Dedifferentiated amniotic fluid mesenchymal stem cell (primary cell): ENCODE data around the gene METTL17.
"Not testable (repeated sequence)": the region's sequence is repeated elsewhere in the genome, so short reads cannot be mapped to it uniquely, and the experiment has no call there.

ENCODE experiments used
- DNase-seq: peaks from one replicate; pipeline ENCODE4 v3.0.0-alpha.2; 2016; ENCODE audit errors: extremely low spot score

The METTL17 gene

DNA sequence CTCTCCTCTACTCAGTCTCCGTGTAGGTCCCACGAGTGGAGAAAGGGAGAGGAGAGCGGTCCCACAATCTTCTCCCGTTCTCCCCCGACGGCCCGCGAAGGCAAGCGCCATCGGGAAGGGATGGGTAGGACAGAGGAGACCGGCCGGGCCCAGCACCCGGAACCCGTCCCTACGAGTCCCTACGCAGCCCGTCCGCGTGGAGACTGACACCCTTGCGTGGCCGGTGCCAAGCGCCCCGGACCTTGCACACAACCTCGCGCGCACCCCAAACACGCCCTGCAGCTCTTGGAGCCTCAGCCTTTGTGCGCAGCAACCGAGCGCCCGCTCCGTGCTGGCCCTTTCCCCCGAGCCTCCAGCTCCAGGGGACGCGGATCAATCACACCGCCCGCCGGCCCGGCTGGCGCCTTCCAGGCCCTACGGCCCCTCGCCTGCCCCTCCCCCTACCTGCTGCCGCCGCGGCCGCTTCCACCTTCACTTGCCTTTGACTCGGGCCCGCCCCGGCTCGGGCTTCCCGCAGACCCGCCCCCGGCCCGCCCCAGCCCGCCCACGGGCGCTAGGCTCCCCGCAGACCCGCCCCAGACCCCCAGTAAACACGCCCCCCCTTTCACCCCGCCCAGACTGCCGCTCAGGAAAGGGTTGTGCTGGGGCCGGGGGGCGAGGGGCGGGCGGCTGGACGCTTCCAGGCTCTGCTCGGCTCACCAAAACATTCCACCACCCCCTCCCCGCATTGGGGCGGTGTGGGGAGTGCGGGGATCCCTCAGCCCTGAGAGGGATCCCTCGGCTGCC lies 35.0 kb downstream of the METTL17 start, which contains the start of gene NDRG2:
TSS of gene NDRG2 (minus strand) at position 477 of the 786 bp plus-strand sequence. CDS start 1,746 bp downstream, outside the sequence.
- DNase-seq = no peak

DNA sequence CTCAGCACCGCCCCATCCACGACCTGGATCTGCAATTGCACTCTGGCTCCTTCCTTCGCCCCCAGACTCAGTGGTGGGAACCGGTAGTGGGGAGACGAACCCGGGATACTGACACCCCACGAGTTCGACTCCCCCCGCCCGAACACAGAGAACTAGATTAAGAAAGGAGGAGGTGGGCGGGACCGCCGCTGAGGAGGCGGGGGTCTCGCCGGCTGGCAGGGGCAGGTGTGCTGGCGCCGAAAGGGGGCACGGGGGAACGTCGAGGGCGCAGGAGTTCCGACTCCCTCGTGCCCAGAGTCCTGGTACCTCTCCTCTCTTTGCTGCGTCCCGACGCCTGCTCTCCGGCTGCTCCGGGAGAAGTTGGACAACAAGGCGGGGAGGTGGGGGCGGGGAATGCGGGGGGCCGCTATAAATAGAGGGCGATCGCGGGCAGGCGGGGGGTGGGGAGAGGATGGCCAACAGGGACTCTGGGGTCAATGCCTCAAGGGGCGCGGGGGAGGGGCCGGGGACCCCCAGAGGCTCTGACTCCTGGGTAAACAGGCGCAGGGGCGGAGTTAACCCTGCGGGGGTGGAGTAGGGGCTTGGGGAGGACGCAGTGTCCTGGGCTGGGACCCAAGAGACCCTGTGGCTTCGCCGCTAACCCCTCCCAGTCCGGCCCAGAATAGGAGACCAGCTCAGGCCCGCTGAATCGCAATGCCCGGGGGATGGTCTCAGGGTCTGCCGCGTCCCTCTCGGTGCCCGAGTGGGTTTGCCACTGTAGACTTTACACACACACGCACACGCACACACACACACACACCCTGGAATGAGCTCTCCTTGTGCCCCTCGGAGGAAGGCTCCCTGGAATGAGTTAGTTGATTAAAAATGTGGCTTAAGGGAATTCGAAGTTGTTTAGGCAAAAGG lies 35.8 kb downstream of the METTL17 start:
- no peak for DNase-seq

DNA sequence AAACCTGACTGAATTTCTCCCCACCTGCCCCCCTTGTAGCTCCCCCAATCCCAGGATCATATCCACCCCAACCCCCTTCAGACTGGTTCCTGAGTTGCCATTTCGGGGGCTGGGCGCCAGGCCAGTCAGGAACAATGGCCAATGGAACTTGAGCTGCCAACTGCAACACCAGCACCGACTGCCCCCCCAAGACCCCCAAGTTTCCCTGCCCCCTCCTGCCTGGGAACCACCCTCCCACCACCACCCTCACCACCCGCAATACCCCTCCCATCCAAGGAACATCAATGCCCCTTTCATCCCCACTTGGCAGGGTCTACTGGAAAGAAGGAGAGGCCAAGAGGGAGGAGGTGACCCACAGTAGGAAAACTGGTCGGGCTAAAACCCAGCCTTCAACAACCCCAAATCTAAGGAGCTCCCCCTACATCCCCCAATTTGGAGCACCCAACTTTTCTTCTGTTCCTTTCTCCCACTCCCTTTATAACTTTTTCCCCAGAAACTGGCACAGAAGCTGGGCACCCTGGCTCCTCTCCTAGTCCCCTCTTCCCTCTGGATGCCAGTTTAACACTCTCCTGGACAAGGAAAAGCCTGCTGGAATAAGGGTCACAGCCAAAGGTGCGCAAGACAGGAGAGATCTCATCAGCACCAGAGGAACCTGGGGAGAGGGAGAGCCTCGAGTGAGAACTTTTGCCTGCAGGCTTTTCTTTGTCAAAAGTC lies 36.7 kb downstream of the METTL17 start:
- no peak for DNase-seq

DNA sequence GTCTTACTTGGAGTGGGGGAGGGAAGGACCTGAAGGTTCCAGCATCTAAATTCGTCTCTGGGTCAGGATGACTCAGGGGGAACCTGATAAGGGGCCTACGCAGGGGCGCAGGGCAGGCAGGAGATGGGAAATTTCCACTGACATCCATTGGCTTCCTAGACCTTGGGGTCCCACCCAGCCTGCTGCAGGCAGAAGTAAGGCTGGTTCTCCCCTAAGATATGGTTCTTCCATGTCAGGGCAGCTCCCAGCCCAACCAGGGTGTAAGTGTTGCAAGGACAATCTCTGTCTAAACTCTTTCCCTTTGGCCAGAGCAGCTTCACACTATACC lies 37.2 kb downstream of the METTL17 start:
- DNase-seq = no peak

DNA sequence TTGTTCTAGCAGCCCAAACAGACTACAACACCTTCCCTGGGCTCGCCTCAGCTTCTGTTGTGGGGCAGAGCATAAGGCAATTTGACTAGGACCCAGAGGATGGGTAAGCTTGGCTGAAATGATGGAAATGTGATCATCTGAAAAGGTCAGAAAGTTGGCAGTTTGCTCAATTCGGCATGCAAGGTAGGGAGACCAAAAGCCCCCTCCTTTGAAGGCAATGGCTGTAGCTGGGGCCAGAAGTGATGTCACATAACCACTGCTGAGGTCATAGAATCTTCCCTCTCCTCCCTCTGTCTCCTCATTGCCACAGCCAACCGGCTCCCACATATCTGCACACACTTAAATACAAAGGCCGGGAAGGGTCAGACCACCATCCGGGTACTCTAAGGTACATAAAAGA lies 40.1 kb downstream of the METTL17 start, which contains the start of gene TPPP2:
TSS of gene TPPP2 (plus strand) at position 301 of the 400 bp plus-strand sequence. CDS start 365 bp downstream, outside the sequence.
- no peak for DNase-seq

DNA sequence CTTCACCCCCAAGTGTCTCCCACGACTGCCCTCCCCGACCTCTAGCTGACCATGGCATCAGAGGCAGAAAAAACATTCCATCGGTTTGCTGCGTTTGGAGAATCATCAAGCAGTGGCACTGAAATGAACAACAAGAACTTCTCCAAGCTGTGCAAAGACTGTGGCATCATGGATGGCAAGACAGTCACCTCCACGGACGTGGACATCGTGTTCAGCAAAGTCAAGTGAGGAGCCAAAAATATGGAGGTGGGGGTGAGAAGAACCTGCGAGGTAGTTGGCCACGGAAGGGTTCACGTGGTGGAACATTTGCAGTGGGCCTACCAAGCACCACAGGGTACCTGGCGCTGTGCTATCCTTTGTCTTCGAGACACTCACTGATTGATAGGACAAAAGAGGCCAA lies 40.8 kb downstream of the METTL17 start:
- DNase-seq = no peak

DNA sequence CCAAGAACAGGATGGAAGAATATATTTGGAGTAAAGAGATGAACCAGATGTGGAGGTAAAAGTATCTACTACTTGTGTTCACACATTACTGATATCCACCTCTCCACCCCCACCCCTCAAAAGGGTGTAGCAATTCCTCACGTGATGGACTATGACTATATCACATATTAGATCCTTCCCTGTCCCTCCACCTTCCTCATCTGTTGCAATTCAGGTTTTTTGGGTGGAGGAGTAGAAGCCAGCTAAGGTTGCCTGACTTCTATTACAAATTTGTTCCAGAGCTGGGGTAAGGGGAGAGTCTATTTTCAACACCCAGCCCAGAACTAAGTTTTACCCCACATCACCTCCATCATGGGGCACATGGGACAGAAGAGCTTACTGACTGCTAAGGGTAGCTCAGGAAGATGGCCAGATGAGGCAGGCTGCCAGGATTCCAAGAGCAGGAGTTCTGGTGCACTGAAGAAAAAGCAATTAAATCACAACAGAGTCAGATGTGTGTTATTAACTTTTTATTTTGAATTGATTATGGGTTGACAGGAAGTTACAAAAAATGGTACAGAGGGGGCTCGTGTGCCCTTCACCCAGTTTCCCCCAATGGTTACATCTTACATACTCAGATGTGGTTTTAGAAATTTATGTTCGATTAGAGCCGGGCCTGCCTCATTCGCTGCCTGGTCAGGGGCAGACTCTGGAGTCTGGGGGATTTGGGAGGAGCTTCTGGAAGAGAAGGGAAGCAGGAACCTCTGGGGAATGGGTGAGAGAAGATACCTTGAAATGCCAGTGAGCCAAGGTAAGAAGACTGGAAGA lies 42.7 kb downstream of the METTL17 start:
- DNase-seq = no peak

DNA sequence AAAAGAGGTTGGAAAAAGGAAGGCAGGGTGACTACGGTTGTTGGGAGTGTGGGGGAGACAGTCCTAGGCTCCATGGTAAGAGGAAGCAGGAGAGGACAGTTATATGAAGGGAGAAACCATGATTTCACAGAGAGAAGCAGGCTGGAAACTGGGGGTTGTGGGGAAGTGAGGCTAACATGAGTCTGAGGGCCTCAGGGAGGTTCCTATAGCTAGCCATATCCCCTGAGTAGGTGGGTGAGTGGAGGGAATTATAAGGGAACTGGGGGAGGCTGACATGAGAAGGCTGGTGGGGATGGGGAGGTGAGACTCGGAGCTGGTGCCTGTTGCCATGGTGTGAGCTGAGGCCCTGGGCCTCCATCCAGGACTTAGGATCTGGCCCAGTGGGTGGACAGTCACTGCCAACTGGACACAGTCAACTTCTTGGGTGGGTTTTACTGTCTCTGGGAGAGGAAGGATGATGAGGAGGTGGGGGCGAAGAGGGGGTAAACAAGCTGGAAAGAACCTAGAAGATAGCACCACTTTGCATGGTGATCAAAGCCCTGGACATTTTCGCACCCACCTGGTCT lies 43.4 kb downstream of the METTL17 start:
- DNase-seq = no peak

DNA sequence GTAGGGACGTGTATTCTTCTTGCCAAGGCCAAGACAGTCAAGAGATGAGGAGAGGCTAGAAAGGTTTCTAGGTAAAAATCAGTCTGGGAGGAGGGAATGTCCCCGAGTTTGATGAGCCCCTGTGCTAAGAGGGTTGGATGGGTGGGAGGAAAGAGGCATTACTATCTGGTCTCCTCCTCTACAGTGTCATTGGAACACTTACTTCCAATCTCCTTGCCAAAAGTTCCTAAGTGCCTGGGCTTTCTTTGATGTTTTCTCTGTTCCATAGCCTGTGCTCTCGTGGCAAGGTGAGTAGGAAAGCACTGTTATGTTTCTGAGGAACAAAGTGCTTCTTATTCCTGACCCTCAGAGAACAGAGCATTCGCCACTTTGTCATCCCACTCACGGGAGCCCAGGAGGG lies 44.9 kb downstream of the METTL17 start, which contains the start of gene RNASE13:
TSS of gene RNASE13 (minus strand) at position 101 of the 400 bp plus-strand sequence. CDS start 519 bp downstream, outside the sequence.
- DNase-seq = no peak

DNA sequence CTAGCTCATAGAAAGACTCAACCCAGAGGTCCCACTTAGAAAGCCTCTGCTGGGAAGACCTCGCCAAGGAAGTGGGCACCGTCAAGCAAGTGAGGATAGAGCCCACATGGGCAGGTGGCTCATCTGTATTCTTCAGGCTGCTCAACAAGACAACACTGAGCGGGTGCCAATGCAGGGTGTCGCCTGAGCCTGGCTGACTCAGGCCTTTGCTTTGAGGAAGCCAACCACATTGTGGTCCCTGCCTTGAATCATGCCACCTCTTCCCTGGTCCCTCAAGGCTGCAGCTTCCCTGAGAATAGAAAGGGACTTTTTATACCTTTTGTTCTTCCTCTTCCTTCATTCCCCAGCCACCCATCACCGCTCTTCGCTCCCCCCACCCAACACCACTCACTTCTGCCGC lies 47.0 kb downstream of the METTL17 start:
- DNase-seq = no peak

DNA sequence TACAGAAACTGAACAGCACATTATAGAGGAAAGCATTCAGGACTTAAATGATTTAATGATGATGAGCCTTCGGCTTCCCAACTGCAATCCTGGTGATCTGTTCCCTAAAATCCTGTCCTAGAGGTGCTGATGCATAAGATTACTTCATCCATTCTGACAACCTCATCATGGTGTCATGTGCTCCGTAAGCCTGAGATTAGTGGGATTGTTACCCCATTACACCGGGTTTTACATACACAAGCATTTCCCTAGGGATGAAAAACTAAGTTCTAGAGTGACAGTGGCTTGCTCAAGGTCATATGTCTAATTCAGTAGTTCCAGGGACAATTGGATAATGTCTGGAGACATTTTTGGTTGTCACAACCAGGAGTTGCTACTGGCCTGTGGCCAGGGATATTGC lies 47.4 kb downstream of the METTL17 start:
- DNase-seq = no peak

DNA sequence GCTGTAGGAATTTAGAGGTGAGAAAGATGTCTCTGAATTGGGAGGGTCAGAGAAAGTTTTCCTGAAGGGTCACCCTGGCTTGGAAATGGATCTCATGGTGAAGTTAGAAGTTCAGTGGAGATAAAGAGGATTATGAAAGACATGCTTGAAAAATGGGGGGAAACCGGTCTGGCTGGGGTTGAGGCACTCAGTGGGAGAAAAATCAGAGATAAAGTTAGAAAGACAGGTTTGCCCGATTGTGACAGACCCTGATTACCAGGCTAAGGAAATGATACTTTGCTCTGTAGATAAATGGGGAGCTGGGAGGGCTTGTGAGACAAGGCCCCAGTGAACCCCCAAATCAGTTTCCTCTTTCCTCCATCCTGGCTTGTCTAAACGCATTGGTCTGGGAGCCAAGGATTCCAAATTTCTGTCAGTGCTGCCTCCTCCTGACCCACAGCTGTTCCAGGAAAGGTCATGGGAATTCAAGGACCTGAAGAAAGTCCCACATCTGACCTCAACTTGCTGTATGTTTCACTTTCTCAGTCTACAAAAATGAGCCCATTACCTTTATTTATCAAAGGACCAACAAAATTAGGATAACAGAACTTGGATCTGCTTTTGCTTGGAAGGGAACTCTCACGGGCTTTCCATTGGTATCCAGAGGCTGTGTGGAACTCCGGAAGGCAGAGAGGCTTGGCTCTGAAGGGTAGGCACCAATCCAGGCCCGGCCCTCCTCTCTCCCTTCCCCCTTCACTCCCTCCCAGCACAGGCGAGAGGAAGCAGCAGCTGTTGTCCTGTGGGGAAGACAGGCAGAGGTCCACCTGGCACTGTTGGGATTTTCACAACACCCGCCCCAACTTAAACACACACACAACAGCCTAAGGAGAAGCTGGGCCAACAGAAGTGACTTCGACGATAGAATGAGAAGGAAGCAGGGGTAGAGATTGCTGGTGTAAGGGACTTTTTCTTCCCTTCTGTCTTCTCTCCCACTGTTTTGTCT lies 49.0 kb downstream of the METTL17 start:
- DNase-seq = no peak

DNA sequence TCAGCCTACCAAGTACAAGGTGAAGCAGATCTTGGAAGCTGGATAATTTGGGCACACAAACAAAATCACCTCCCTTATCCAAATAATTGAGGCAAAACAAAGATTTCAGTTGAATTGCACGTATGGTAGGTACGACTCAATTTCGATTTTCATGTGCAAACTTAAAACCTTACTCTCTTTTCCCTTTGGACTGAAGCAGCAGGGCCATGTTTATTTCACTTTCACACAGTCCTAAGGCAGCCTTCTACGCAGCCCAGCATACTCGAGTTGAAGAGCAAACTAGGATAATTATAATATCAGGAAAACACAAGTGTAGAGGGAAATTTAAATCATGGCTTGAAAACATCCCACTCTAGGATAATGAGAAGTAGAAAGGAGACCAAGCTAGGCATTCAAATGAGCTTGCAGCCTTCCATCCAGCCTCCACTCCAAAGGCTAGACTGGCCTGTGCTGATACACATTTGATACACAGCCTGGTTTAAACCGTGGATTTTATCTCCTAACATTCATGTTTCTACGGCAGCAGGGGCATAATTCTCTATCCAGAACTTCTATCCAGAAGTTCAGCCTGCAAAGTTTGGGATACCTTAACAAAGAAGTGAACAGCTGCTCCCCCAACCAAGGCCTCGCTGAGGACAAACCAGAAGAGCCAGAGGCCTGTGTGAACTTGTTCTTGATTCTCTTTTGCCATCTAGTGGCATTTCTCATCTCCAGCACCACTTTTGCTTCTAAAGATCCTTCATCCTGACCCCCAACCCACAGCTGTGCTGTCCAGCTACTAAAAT lies 50.0 kb downstream of the METTL17 start:
- DNase-seq = peak; percentile 84

DNA sequence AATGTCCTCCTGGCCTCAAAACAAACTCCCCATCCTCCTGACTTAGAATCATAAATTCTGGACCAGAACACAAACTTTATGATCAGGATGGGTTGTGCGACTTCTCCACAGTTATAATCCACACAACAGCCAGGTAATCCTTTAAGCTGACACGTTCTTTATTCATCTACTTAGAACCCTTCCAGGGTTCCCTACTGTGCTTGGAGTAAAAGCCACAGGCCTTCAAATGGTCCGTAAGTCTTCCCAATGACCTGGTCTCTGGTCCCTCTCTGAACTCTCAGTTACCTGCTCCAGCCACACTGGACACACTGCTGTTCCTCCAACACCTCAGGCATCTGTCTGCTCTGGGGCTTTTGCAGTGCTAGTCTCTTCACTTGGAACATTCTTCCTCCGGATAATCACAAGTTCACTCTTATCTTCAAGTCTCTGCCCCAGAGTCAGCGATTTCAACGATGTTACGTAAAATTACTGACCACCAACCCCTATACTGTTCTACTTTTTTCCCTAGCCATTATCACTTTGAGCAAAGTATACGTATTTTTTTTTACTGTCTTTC lies 50.7 kb downstream of the METTL17 start:
- DNase-seq = no peak

DNA sequence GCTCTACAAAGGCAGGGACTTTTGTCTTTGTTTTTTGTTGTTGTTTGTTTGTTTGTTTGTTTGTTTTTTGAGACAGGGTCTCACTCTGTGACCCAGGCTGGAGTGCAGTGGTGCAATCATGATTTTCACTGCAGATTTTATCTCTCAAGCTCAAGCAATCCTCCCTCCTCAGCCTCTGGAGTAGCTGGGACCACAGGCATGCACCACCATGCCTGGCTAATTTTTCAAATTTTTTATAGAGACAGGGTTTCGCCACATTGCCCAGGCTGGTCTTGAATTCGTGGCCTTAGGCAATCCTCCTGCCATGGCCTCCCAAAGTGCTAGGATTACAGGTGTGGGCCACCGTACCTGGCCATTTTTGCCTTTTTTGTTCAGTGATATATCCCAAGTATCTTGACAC lies 51.2 kb downstream of the METTL17 start:
- DNase-seq = not testable (repeated sequence)

DNA sequence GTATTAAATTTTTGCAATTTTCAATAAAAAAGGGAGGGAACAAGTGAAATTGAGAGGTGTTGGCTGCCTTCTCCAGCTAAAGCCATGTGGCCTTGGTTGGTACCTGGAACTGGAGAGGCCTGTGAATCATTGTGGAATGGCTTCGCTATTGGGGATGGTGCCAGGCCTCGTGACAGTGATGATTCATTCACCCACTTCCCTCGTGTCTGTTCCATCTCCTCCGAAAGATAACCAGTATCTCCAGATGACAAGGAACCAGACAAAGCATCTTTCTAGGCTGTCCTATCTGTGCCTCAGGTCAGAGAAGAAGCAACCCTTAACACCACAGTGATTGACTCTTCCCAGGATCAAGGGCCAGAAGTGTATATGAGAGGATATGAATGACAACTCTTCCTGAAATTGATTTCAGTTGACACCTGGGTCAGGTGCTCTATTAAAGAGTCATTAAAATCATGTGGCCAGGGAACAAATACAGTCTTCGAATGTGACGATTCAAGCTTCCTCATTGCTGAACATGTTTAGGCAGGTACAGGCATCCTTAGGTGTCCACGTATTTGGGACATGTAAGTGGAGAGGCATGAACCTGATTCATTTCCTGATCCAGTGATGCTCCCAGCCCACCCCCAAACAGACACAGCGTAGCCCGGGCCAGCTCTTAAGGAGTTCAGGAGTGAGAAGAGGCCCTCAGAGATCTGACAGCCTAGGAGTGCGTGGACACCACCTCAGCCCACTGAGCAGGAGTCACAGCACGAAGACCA lies 52.1 kb downstream of the METTL17 start, which contains the start of gene RNASE7:
TSS of gene RNASE7 (plus strand) at position 687 of the 758 bp plus-strand sequence. CDS start 631 bp downstream, outside the sequence.
- no peak for DNase-seq

DNA sequence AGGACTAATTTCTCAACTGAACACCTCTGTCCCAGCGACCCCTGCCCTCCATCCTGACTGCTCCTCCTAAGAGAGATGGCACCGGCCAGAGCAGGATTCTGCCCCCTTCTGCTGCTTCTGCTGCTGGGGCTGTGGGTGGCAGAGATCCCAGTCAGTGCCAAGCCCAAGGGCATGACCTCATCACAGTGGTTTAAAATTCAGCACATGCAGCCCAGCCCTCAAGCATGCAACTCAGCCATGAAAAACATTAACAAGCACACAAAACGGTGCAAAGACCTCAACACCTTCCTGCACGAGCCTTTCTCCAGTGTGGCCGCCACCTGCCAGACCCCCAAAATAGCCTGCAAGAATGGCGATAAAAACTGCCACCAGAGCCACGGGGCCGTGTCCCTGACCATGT lies 53.1 kb downstream of the METTL17 start:
- no peak for DNase-seq
